Prostate gland (tissue), 2 donors: ENCODE measurements around the gene TNS4.

ENCODE experiments used
- CTCF ChIP-seq, 4 experiments: fragments of 200-600 bp in 2 of 4; fragments of 450-650 bp in 2 of 4; sonication (generic) in 2 of 4; IDR thresholded peaks; 1 replicate in 3 of 4; 2 replicates in 1 of 4; pipeline ENCODE4 v1.5.1; 2016 to 2019; ENCODE audit warnings: antibody characterized with exemption in 4 of 4, mild to moderate bottlenecking in 2 of 4, moderate library complexity in 2 of 4
- POLR2A ChIP-seq: fragments of 450-650 bp; IDR thresholded peaks from one replicate; pipeline ENCODE4 v1.6.1; 2016; ENCODE audit warnings: antibody characterized with exemption, mild to moderate bottlenecking
- POLR2AphosphoS5 ChIP-seq: sonication (generic); formaldehyde crosslinking; IDR thresholded peaks from one replicate; pipeline ENCODE4 v1.6.1; 2017; ENCODE audit warnings: antibody characterized with exemption

DNA sequence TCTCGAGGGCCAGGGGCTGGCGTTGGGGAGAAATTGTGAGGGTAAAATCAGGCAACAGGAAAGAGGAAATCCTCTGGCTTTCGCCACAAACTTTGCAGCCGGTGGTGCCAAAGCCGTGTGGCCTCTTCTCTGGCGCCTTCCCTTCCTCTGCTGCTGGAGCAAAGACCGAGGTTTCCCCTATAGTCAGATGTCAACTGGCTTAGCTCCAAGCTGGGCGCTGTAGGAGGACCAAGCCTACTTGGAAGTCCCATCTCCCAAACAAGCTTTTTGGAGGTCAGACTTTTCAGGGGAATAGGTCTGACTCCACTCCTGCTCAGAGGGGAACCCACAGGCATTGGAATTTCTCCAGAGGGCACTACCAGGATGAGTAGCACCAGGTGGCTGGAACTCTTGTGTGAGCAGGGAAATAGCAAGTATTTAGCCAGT is 53.2 kb downstream of the TNS4 start:
- no peak for TF ChIP-seq POLR2A
- no peak for TF ChIP-seq CTCF (IDR thresholded peaks at IDR 0.05)
- no peak for TF ChIP-seq POLR2AphosphoS5
